Measurements from ENCODE around the gene IRAG1. TPM values are rescaled to one million over a fixed set of nuclear protein-coding genes. Genes with fewer than 3 reads are reported as not detected.

The IRAG1 gene
- total RNA-seq, 4 donors from 2014 or later, result 3.5 to 48.4 (median 9.9) TPM

- 70 to 100% methylated on average over 2 to 3 of the region's 3 CpGs for WGBS, 2 donors
- H3K4me1 ChIP-seq, result peaks cover 0 to 6% (median 0%) of the 10 kb centered on the region in 3 donors
- H3K27ac ChIP-seq, result no peak overlapping the region
- no peaks in the 10 kb centered on the region for H3K36me3 ChIP-seq
- intact Hi-C loops (cut with DNase I), result no loop called here
- no peaks in the 10 kb centered on the region for H3K27me3 ChIP-seq
- TF ChIP-seq CTCF (IDR thresholded peaks at IDR 0.05), result no peak
- TF ChIP-seq POLR2A (IDR thresholded peaks at IDR 0.05), result no peak
- no peak overlapping the region for H3K4me3 ChIP-seq
- DNase-seq, result no peak
- H3K9me3 ChIP-seq, result peaks cover 0 to 6% (median 3%) of the 10 kb centered on the region in 3 donors
Observed at GRCh38 chr11:10701982-10702381, 8.4 kb upstream of the IRAG1 start.

GRCh38 chr11:10699072-10699471 lies 5.5 kb upstream of the IRAG1 start:
- H3K27me3 ChIP-seq, result no peaks in the 10 kb centered on the region
- no peak overlapping the region for H3K4me3 ChIP-seq
- intact Hi-C loops (cut with DNase I), result no loop called here
- peaks cover 0 to 6% (median 3%) of the 10 kb centered on the region in 3 donors for H3K9me3 ChIP-seq
- no peaks in the 10 kb centered on the region for H3K36me3 ChIP-seq
- 86 to 100% methylated on average over 1 to 3 of the region's 3 CpGs for WGBS, 2 donors
- no peak overlapping the region for H3K27ac ChIP-seq
- TF ChIP-seq POLR2A (IDR thresholded peaks at IDR 0.05), result no peak
- no peak for TF ChIP-seq CTCF (IDR thresholded peaks at IDR 0.05)
- peaks cover 0 to 29% (median 0%) of the 10 kb centered on the region in 3 donors for H3K4me1 ChIP-seq
- DNase-seq, result no peak

- Histone ChIP-seq H3K27ac (peak overlapping the region in 3 of 4 donors; percentile 59 to 79 (median 67)), H3K4me1 (peaks cover 0 to 34% (median 0%) of the 10 kb centered on the region in 3 donors), H3K9me3 (peaks cover 0 to 6% (median 3%) of the 10 kb centered on the region in 3 donors), H3K4me3 (no peak overlapping the region), H3K27me3 (no peaks in the 10 kb centered on the region), H3K36me3 (no peaks in the 10 kb centered on the region)
- TF ChIP-seq POLR2A (IDR thresholded peaks at IDR 0.05), result no peak
- no peak for TF ChIP-seq CTCF (IDR thresholded peaks at IDR 0.05)
- no peak for DNase-seq
- intact Hi-C loops (cut with DNase I), result no loop called here
- WGBS, 2 donors, result 44 to 86% methylated on average over 1 to 2 of the region's 2 CpGs
Observed at GRCh38 chr11:10697323-10697620, 3.7 kb upstream of the IRAG1 start.

- no peaks in the 10 kb centered on the region for H3K27me3 ChIP-seq
- H3K4me1 ChIP-seq, result peaks cover 0 to 34% (median 0%) of the 10 kb centered on the region in 3 donors
- H3K27ac ChIP-seq, result peak overlapping the region in 3 of 4 donors; percentile 59 to 79 (median 67)
- DNase-seq, result no peak
- peaks cover 0 to 6% (median 3%) of the 10 kb centered on the region in 3 donors for H3K9me3 ChIP-seq
- 57 to 67% methylated on average over 7 to 9 of the region's 9 CpGs for WGBS, 2 donors
- no peaks in the 10 kb centered on the region for H3K36me3 ChIP-seq
- no peak for TF ChIP-seq CTCF (IDR thresholded peaks at IDR 0.05)
- no peak for TF ChIP-seq POLR2A (IDR thresholded peaks at IDR 0.05)
- no peak overlapping the region for H3K4me3 ChIP-seq
- intact Hi-C loops (cut with DNase I), result no loop called here
Observed at GRCh38 chr11:10696468-10697322, 3.1 kb upstream of the IRAG1 start.

GRCh38 chr11:10695833-10696232 lies 2.3 kb upstream of the IRAG1 start:
- Histone ChIP-seq H3K4me1 (peaks cover 0 to 34% (median 0%) of the 10 kb centered on the region in 3 donors), H3K4me3 (no peak overlapping the region), H3K9me3 (peaks cover 0 to 6% (median 3%) of the 10 kb centered on the region in 3 donors), H3K27me3 (no peaks in the 10 kb centered on the region), H3K27ac (peak overlapping the region in 3 of 4 donors; percentile 67 to 90 (median 79)), H3K36me3 (no peaks in the 10 kb centered on the region)
- intact Hi-C loops (cut with DNase I), result no loop called here
- TF ChIP-seq CTCF (IDR thresholded peaks at IDR 0.05) (no peak), POLR2A (IDR thresholded peaks at IDR 0.05) (no peak)
- no peak for DNase-seq
- 24 to 48% methylated on average over 3 of the region's 3 CpGs for WGBS, 2 donors
